Fibroblast of lung (primary cell): Measurements from ENCODE around the gene SLC25A42. TPM values are rescaled to one million over a fixed set of nuclear protein-coding genes. Genes with fewer than 3 reads are reported as not detected.

Experiments used
- DNase-seq, 2 donors: peaks; one replicate each; pipeline versions ENCODE4 v3.0.0 to v3.0.0-alpha.2; 2010; ENCODE audit warnings: low read depth in 2 of 2
- H2AFZ ChIP-seq: 2 replicates; pipeline ENCODE4 v1.5.1; 2012; ENCODE audit warnings: low read length, control low read depth, inconsistent platforms
- H3K27ac ChIP-seq: 2 replicates; pipeline ENCODE4 v1.5.1; 2011; ENCODE audit warnings: low read length, control low read depth; ENCODE audit not compliant: insufficient read depth
- H3K27me3 ChIP-seq: 2 replicates; pipeline ENCODE4 v1.5.1; 2011; ENCODE audit warnings: mild to moderate bottlenecking, low read length; ENCODE audit not compliant: control insufficient read depth, insufficient read depth
- H3K36me3 ChIP-seq: 2 replicates; pipeline ENCODE4 v1.5.1; 2011; ENCODE audit warnings: low read length; ENCODE audit not compliant: control insufficient read depth, insufficient read depth
- H3K4me1 ChIP-seq: 2 replicates; pipeline ENCODE4 v1.5.1; 2011; ENCODE audit warnings: low read length; ENCODE audit not compliant: control insufficient read depth, insufficient read depth; ENCODE audit errors: extremely low read depth
- H3K4me2 ChIP-seq: 2 replicates; pipeline ENCODE4 v1.5.1; 2011; ENCODE audit warnings: low read length, control low read depth; ENCODE audit not compliant: insufficient read depth; ENCODE audit errors: extremely low read depth
- H3K4me3 ChIP-seq, 4 experiments: fragments of 200-600 bp in 1 of 4; sonication (generic) in 1 of 4; replicated peaks in 1 of 4; 2 replicates each; pipeline ENCODE4 v1.5.1; 2011 to 2016; ENCODE audit warnings: low read length in 4 of 4, low read depth in 3 of 4, mild to moderate bottlenecking in 3 of 4, control low read depth in 2 of 4, inconsistent platforms in 1 of 4, mixed read lengths in 1 of 4; ENCODE audit not compliant: insufficient read depth in 1 of 4; ENCODE audit errors: control extremely low read depth in 1 of 4
- H3K79me2 ChIP-seq: 2 replicates; pipeline ENCODE4 v1.5.1; 2012; ENCODE audit warnings: mild to moderate bottlenecking, low read length, inconsistent platforms; ENCODE audit not compliant: control insufficient read depth, insufficient read depth
- H3K9ac ChIP-seq: 2 replicates; pipeline ENCODE4 v1.5.1; 2011; ENCODE audit warnings: mild to moderate bottlenecking, low read length, control low read depth; ENCODE audit not compliant: insufficient read depth
- H3K9me3 ChIP-seq: 2 replicates; pipeline ENCODE4 v1.5.1; 2012; ENCODE audit warnings: low read depth, low read length; ENCODE audit not compliant: control insufficient read depth, insufficient read depth
- H4K20me1 ChIP-seq: 2 replicates; pipeline ENCODE4 v1.5.1; 2011; ENCODE audit warnings: low read length; ENCODE audit not compliant: control insufficient read depth, insufficient read depth; ENCODE audit errors: extremely low read depth
- EZH2 ChIP-seq: IDR thresholded peaks from 2 replicates; pipeline ENCODE4 v1.5.1; 2012; ENCODE audit warnings: low read length, control low read depth, mild to moderate bottlenecking; ENCODE audit errors: missing control alignments
- polyA plus RNA-seq, 2 donors: library from polyadenylated mRNA; depleted of rRNA in 1 of 2; stranded (reverse) in 1 of 2; unstranded in 1 of 2; fragments of >200 nt; gene quantifications; 2 replicates each; pipeline ENCODE4 v1.2.1, GENCODE V29; 2011 to 2012; ENCODE audit warnings: missing spikeins in 1 of 2
- total RNA-seq: library from RNA; depleted of rRNA; stranded (reverse); fragments of >200 nt; gene quantifications from 2 replicates; pipeline ENCODE4 v1.2.1, GENCODE V29; 2014
- TF ChIP-seq, protein P1 (sequence below), 2 donors: IDR thresholded peaks in 1 of 2; conservative IDR thresholded peaks in 1 of 2; 1 replicate in 1 of 2; 2 replicates in 1 of 2; pipeline ENCODE4 v1.5.1; 2011 to 2012; ENCODE audit warnings: low read length in 2 of 2, control low read depth in 1 of 2, inconsistent platforms in 1 of 2, low read depth in 1 of 2, mild to moderate bottlenecking in 1 of 2

Gene SLC25A42
- total and polyA plus RNA-seq, 2 donors (not counting 1 experiment from before 2014, with no cell fraction given): 3.6 to 7.1 TPM

DNA sequence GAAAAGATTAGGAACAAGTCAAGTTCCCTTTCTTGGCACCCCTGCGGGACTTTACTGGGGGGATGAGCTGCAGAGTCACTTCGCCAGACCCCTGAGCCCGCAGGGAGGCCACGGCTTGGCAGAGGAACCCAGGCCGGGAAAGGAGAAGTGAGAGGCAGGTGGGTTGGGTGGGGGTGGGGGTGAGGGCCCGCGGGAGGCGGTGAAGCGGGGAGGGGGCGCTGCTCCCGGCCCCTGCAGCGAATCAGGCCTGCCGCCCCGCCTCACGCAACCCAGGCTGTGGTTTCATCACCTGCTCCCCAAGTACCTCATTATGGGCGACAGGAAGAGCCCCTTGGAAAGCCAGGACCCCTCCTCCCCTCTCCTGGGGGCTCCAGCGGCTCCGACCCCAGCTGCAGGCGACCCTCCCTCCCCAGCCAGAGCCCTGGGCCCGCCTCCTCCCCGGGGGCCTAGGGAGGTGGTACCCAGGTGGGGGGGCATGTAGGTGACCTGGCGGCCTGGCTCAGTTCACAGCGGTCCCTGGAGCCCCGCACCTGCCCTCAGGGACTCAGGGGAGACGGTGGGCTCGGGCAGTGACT is 96.8 kb downstream of the SLC25A42 start:
- Histone ChIP-seq H3K9me3 (no peaks in the 10 kb centered on the region), H3K27ac (no peak overlapping the region), H2AFZ (no peak overlapping the region), H4K20me1 (no peaks in the 10 kb centered on the region), H3K79me2 (no peaks in the 10 kb centered on the region), H3K4me2 (no peak overlapping the region), H3K27me3 (no peaks in the 10 kb centered on the region), H3K4me1 (no peaks in the 10 kb centered on the region), H3K4me3 (no peak overlapping the region), H3K36me3 (no peaks in the 10 kb centered on the region), H3K9ac (no peak overlapping the region)
- TF ChIP-seq, protein P1, sequence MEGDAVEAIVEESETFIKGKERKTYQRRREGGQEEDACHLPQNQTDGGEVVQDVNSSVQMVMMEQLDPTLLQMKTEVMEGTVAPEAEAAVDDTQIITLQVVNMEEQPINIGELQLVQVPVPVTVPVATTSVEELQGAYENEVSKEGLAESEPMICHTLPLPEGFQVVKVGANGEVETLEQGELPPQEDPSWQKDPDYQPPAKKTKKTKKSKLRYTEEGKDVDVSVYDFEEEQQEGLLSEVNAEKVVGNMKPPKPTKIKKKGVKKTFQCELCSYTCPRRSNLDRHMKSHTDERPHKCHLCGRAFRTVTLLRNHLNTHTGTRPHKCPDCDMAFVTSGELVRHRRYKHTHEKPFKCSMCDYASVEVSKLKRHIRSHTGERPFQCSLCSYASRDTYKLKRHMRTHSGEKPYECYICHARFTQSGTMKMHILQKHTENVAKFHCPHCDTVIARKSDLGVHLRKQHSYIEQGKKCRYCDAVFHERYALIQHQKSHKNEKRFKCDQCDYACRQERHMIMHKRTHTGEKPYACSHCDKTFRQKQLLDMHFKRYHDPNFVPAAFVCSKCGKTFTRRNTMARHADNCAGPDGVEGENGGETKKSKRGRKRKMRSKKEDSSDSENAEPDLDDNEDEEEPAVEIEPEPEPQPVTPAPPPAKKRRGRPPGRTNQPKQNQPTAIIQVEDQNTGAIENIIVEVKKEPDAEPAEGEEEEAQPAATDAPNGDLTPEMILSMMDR (conservative IDR thresholded peaks at IDR 0.05 in 1 of 2, IDR thresholded peaks at IDR 0.05 in 1 of 2; ENCODE audit: low read depth in 1 of 2, low read length in 2 of 2): no peak
- no peak for TF ChIP-seq EZH2
- DNase-seq: no peak

DNA sequence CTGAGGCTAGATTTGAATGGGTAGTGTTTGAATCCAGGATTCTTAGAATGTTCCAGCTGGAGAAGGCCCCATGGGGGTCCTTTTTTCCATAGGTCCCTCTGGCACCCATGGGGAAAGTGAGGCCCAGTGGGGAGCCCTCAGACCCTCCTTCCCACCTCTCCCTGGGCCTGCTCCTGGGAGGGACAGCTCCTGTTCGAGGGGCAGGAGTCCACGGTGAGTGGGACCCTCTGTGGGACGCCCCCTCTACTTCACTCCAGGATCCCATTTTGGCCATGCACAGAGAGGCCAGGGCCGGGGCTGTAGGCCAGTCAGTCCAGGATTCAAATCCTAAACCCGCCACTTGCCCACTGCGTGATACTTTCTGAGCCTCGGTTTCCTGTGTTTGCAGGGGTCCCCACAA is 98.7 kb downstream of the SLC25A42 start:
- Histone ChIP-seq H4K20me1 (no peaks in the 10 kb centered on the region), H3K9ac (no peak overlapping the region), H3K4me2 (no peak overlapping the region), H3K79me2 (no peaks in the 10 kb centered on the region), H3K4me3 (no peak overlapping the region), H3K36me3 (no peaks in the 10 kb centered on the region), H3K4me1 (no peaks in the 10 kb centered on the region), H3K27ac (no peak overlapping the region), H3K27me3 (no peaks in the 10 kb centered on the region), H2AFZ (no peak overlapping the region), H3K9me3 (no peaks in the 10 kb centered on the region)
- DNase-seq: no peak
- TF ChIP-seq, protein P1 (conservative IDR thresholded peaks at IDR 0.05 in 1 of 2, IDR thresholded peaks at IDR 0.05 in 1 of 2; ENCODE audit: low read depth in 1 of 2, low read length in 2 of 2): no peak
- TF ChIP-seq EZH2: no peak

Other genes starting within 250 kb of the SLC25A42 start
- gene UPF1, start 232.0 kb upstream of the SLC25A42 start, total RNA-seq: 42.4 and 57.1 TPM in 2 replicates
- gene UPF1, start 232.0 kb upstream of the SLC25A42 start, polyA plus RNA-seq: 20.5 and 28.1 TPM in 2 replicates
- gene CERS1, start 167.8 kb upstream of the SLC25A42 start, total RNA-seq: 1.5 and 1.7 TPM in 2 replicates
- gene CERS1, start 167.8 kb upstream of the SLC25A42 start, polyA plus RNA-seq: 0.23 and 1.4 TPM in 2 replicates
- 120 and 182 TPM in 2 replicates for gene COPE, start 144.6 kb upstream of the SLC25A42 start, total RNA-seq
- gene COPE, start 144.6 kb upstream of the SLC25A42 start, polyA plus RNA-seq: 146 and 159 TPM in 2 replicates
- 55.7 and 56.3 TPM in 2 replicates for gene DDX49, start 144.3 kb upstream of the SLC25A42 start, total RNA-seq
- gene DDX49, start 144.3 kb upstream of the SLC25A42 start, polyA plus RNA-seq: 25.3 and 30.4 TPM in 2 replicates
- 60.1 and 70.2 TPM in 2 replicates for gene HOMER3, start 122.8 kb upstream of the SLC25A42 start, total RNA-seq
- gene HOMER3, start 122.8 kb upstream of the SLC25A42 start, polyA plus RNA-seq: 23.7 and 35.7 TPM in 2 replicates
- 24.7 and 31.4 TPM in 2 replicates for gene SUGP2, start 30.5 kb upstream of the SLC25A42 start, total RNA-seq
- gene SUGP2, start 30.5 kb upstream of the SLC25A42 start, polyA plus RNA-seq: 29.2 and 32.9 TPM in 2 replicates
- 25.7 and 35.8 TPM in 2 replicates for gene ARMC6, start 30.4 kb upstream of the SLC25A42 start, total RNA-seq
- 14.0 and 23.0 TPM in 2 replicates for gene ARMC6, start 30.4 kb upstream of the SLC25A42 start, polyA plus RNA-seq
- 21.1 and 23.8 TPM in 2 replicates for gene TMEM161A, start 74.5 kb downstream of the SLC25A42 start, total RNA-seq
- 9.4 and 11.8 TPM in 2 replicates for gene TMEM161A, start 74.5 kb downstream of the SLC25A42 start, polyA plus RNA-seq
- under 0.01 and 0.33 TPM in 2 replicates for gene MEF2B, start 106.3 kb downstream of the SLC25A42 start, total RNA-seq
- 0.19 and 0.35 TPM in 2 replicates for gene MEF2B, start 106.3 kb downstream of the SLC25A42 start, polyA plus RNA-seq
- 8.7 and 13.9 TPM in 2 replicates for gene BORCS8, start 128.2 kb downstream of the SLC25A42 start, total RNA-seq
- 10.7 and 16.8 TPM in 2 replicates for gene BORCS8, start 128.2 kb downstream of the SLC25A42 start, polyA plus RNA-seq
- 60.1 and 65.2 TPM in 2 replicates for gene RFXANK, start 128.3 kb downstream of the SLC25A42 start, total RNA-seq
- gene RFXANK, start 128.3 kb downstream of the SLC25A42 start, polyA plus RNA-seq: 31.9 and 45.3 TPM in 2 replicates
- 3.3 and 4.4 TPM in 2 replicates for gene NR2C2AP, start 139.4 kb downstream of the SLC25A42 start, total RNA-seq
- 4.6 and 9.8 TPM in 2 replicates for gene NR2C2AP, start 139.4 kb downstream of the SLC25A42 start, polyA plus RNA-seq
- under 0.01 TPM in 2 replicates for gene NCAN, start 148.0 kb downstream of the SLC25A42 start, total RNA-seq
- gene NCAN, start 148.0 kb downstream of the SLC25A42 start, polyA plus RNA-seq: not detected in 2 replicates
- 0.26 and 0.99 TPM in 2 replicates for gene TM6SF2, start 209.3 kb downstream of the SLC25A42 start, total RNA-seq
- gene TM6SF2, start 209.3 kb downstream of the SLC25A42 start, polyA plus RNA-seq: 0.23 and 0.27 TPM in 2 replicates